Testis (tissue), 3 donors: ENCODE data around the gene SLC16A8. TPM values are rescaled to one million over a fixed set of nuclear protein-coding genes. Genes with fewer than 3 reads are reported as not detected.
A peak's percentile ranks its signal among the peaks of the same experiment; 100 is the strongest.

Experiments used
- DNase-seq: peaks from one replicate; pipeline ENCODE4 v3.0.0-alpha.2; 2019
- H3K27ac ChIP-seq, 2 donors: fragments of 200-600 bp; sonication (generic); one replicate each; pipeline ENCODE4 v1.5.1; 2019
- H3K27me3 ChIP-seq: fragments of 200-600 bp; sonication (generic); one replicate; pipeline ENCODE4 v1.5.1; 2019
- H3K36me3 ChIP-seq: fragments of 200-600 bp; sonication (generic); one replicate; pipeline ENCODE4 v1.5.1; 2017; ENCODE audit warnings: low read depth; ENCODE audit errors: missing control alignments
- H3K4me1 ChIP-seq: fragments of 200-600 bp; sonication (generic); one replicate; pipeline ENCODE4 v1.5.1; 2019
- H3K4me3 ChIP-seq, 2 donors: fragments of 200-600 bp; sonication (generic); one replicate each; pipeline ENCODE4 v1.5.1; 2017 to 2019
- H3K9me3 ChIP-seq: fragments of 200-600 bp; sonication (generic); one replicate; pipeline ENCODE4 v1.5.1; 2017
- POLR2A ChIP-seq: fragments of 450-650 bp; IDR thresholded peaks from one replicate; pipeline ENCODE4 v1.6.1; 2017; ENCODE audit warnings: antibody characterized with exemption, mild to moderate bottlenecking, moderate library complexity
- WGBS, 2 donors: methylation state at CpG; one replicate each; pipeline ENCODE4 v1.1.5; 2018; 5-methylcytosine and 5-hydroxymethylcytosine counted together
- intact Hi-C: fragments of 100-400 bp; cut with DNase I; formaldehyde crosslinking; loops from one replicate; pipeline ENCODE4 v1.15.1; 2023; ENCODE audit warnings: low total_unique reads
- polyA plus RNA-seq: library from polyadenylated mRNA; stranded (reverse); fragments of 350-450 nt; fragmentation: Illumina TruSeq; extraction: RNeasy Lipid Tissue Mini Kit (QIAGEN cat#74804); gene quantifications from one replicate; pipeline ENCODE4 v1.2.3, GENCODE V29; 2014; ENCODE audit warnings: low read depth, low replicate concordance; ENCODE audit not compliant: insufficient read depth
- total RNA-seq, 2 donors: library from RNA; depleted of rRNA; stranded (reverse); fragments of >200 nt; gene quantifications; one replicate each; pipeline ENCODE4 v1.2.3, GENCODE V29; 2016
- TF ChIP-seq, protein P1 (sequence below), 3 experiments: fragments of 450-650 bp in 2 of 3; fragments of 200-600 bp in 1 of 3; sonication (generic) in 1 of 3; IDR thresholded peaks; one replicate each; pipeline ENCODE4 v1.5.1; 2016 to 2019; ENCODE audit warnings: antibody characterized with exemption in 3 of 3, mild to moderate bottlenecking in 2 of 3, moderate library complexity in 1 of 3

The SLC16A8 gene
- total and polyA plus RNA-seq, 3 donors from 2014 or later: 1.6 to 2.4 (median 2.0) TPM

DNA sequence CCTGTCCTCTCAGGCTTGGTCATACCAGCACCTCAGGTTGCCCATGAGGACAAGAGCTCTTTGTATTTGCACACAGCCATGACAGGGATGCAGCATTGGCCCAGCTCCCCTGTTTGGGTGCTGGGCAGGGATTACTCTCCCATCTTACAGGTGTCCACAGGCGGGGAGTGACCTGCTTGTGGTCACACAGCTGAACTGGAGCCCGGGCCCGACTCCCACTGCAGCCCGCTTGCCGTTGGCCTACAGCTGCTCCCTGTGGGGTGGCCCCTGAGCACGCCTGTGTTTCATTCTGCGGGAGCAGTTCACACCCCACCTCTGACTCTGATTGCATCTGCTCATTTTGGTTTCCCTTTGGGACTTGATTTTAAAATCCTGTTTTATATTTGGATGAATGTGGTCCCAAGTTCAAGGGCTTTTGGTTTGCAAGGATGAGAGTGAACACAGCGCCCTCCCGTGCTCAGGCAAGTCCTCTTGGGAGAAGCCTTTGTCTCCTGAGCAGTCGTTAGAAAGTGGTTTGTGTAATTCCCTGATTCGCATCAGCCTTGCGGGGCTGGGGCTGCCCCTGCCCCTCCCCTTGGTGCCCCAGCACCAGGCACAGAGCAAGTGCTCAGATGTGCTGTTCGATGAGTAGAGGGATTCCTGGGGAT, 17.5 kb downstream of the SLC16A8 start:
- H3K4me3 ChIP-seq: no peak overlapping the region
- peak overlapping the region; percentile 3 to 77 for H3K27ac ChIP-seq
- TF ChIP-seq POLR2A: no peak
- TF ChIP-seq, protein P1, sequence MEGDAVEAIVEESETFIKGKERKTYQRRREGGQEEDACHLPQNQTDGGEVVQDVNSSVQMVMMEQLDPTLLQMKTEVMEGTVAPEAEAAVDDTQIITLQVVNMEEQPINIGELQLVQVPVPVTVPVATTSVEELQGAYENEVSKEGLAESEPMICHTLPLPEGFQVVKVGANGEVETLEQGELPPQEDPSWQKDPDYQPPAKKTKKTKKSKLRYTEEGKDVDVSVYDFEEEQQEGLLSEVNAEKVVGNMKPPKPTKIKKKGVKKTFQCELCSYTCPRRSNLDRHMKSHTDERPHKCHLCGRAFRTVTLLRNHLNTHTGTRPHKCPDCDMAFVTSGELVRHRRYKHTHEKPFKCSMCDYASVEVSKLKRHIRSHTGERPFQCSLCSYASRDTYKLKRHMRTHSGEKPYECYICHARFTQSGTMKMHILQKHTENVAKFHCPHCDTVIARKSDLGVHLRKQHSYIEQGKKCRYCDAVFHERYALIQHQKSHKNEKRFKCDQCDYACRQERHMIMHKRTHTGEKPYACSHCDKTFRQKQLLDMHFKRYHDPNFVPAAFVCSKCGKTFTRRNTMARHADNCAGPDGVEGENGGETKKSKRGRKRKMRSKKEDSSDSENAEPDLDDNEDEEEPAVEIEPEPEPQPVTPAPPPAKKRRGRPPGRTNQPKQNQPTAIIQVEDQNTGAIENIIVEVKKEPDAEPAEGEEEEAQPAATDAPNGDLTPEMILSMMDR (IDR thresholded peaks at IDR 0.05): no peak
- peaks cover 20% of the 10 kb centered on the region for H3K4me1 ChIP-seq
- intact Hi-C loops: no loop called here
- H3K36me3 ChIP-seq: no peaks in the 10 kb centered on the region
- no peaks in the 10 kb centered on the region for H3K27me3 ChIP-seq
- no peak for DNase-seq
- 70 to 89% methylated on average over 13 of the region's 13 CpGs for WGBS, 2 donors
- no peaks in the 10 kb centered on the region for H3K9me3 ChIP-seq

- TF ChIP-seq POLR2A: no peak
- TF ChIP-seq, protein P1 (IDR thresholded peaks at IDR 0.05): no peak
- no peak overlapping the region for H3K27ac ChIP-seq
Measured at GRCh38 chr22:38065539-38065938, 18.4 kb downstream of the SLC16A8 start.

GRCh38 chr22:38062791-38063190, 21.2 kb downstream of the SLC16A8 start:
- intact Hi-C loops: no loop called here
- 39 to 52% methylated on average over 6 of the region's 6 CpGs for WGBS, 2 donors
- no peak for TF ChIP-seq POLR2A
- Histone ChIP-seq H3K36me3 (no peaks in the 10 kb centered on the region), H3K9me3 (no peaks in the 10 kb centered on the region), H3K4me1 (peaks cover 14% of the 10 kb centered on the region), H3K27ac (peak overlapping the region; percentile 89 to 92), H3K4me3 (no peak overlapping the region), H3K27me3 (no peaks in the 10 kb centered on the region)
- DNase-seq: peak; percentile 69

More at GRCh38 chr22:38065539-38065938, 18.4 kb downstream of the SLC16A8 start:
- no peak for DNase-seq
- 98% methylated on average over 7 to 8 of the region's 8 CpGs for WGBS, 2 donors
- Histone ChIP-seq H3K4me1 (peaks cover 20% of the 10 kb centered on the region), H3K27me3 (no peaks in the 10 kb centered on the region), H3K36me3 (no peaks in the 10 kb centered on the region), H3K4me3 (no peak overlapping the region), H3K9me3 (no peaks in the 10 kb centered on the region)
- intact Hi-C loops: no loop called here

DNA sequence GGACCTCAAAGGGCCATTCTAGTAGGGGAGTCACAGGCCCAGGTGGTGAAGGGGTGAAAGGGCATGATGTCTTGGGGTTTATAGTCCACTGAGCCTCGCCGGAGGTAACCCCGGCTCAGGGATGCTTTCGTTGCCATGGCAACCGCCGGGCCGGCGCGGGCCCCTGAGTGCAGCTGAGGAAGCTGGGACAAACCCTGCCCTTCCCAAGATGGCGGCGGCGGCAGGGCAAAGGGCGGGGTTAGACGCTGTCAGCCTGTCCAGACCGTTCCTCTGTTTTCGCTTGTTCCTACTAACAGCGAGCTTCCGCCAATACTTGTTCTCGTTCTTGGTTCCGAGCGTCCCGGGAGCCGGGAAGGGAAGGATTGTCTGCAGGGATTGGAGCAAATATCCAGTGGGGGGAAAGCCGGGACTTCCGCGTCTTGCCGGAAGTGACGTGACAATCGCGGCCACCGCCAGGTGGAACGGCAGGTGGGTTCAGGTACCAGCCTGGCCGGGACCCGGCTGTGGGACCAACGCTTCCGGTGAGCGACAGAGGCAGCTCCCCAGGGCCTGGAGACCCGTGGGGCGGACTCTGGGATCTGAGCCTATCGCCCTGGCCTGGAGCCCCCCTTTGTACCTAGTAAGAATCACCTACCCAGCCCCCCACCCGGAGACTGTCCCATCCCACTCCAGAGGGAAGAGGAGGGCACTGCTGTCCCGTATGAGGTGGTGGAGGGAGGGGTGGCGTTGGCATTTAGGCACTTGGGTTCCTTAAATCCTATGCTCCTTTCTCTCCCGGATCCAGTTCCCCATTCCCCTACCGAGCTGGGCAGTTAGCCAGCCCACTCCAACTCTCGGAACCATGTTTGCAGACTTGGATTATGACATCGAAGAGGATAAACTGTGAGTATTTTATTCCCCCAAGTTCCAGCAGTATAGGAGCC, 26.8 kb downstream of the SLC16A8 start, which contains the start of gene PICK1:
TSS of gene PICK1 (plus strand) at position 436 of the 923 bp plus-strand sequence. CDS start at position 842, 406 bp downstream.
- TF ChIP-seq POLR2A: no peak
- TF ChIP-seq, protein P1 (IDR thresholded peaks at IDR 0.05): peak in 1 of 3 experiments; percentile 16
- intact Hi-C loops: loop anchor here (10.0 kb wide), 1 partner anchor 518 kb away; the partner anchor contains the start of gene DMC1
- Histone ChIP-seq H3K36me3 (no peaks in the 10 kb centered on the region), H3K27me3 (no peaks in the 10 kb centered on the region), H3K4me1 (peaks cover 14% of the 10 kb centered on the region), H3K4me3 (peak within 1 kb of the TSS; percentile 62 to 76), H3K27ac (peak within 1 kb of the TSS; percentile 91), H3K9me3 (no peaks in the 10 kb centered on the region)
- peak; percentile 95 for DNase-seq
- WGBS, 2 donors: 1 to 2% methylated on average over 28 to 47 of the region's 47 CpGs
